HG02588 (cell line): ENCODE data around the gene LDB3.
"Not testable (repeated sequence)": the region's sequence is repeated elsewhere in the genome, so short reads cannot be mapped to it uniquely, and the experiment has no call there.

ENCODE experiments used
- ATAC-seq: cut with Tn5 transposase; IDR thresholded peaks from one replicate; pipeline ENCODE4 v1.9.1; 2021; ENCODE audit warnings: mild to moderate bottlenecking, moderate library complexity; ENCODE audit not compliant: unreplicated experiment

Gene LDB3

DNA sequence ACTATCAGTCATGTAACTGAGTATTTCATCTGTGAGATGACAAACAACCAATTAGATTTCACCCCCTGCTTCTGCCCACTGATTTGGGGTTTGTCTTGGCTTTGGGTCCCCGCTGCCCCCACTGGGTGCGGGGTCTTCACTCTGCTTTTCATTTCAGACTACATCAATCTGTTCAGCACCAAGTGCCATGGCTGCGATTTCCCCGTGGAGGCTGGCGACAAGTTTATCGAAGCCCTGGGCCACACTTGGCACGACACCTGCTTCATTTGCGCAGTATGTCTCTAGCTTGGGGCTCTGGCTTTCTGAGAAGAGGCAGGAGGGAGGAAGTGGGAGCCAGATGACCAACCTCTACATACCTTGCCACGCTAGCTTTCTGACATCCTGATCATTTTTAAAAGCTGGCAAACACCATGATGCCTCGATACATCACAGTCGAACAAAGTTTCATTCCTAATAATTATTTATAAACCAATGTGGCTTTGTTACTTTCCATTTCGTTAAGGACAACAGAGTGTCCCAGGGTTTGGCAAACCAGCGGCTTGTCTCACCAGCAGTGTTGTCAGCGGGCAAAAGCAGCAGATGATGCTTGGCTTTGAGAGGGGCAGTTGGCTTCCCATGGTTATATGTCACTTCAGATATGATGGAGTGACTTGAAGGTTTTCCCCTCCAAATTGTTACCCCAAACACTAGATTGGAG lies 57.8 kb downstream of the LDB3 start:
- no peak for ATAC-seq

DNA sequence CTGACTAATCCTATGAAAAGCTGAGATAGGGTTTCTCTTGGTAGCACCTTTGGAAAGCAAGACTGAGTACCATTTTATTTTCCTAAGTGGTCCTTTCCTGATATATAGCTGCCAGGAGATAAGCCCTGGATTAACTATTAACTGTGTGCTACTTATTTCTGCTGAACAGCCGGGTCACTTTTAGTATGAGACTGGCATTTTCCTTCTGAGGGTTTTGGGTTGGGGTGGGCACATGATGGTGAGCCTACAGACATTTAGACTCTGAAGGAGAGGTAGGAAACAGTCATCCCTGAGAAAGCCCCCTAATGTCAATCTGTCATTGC lies 58.3 kb downstream of the LDB3 start:
- no peak for ATAC-seq

DNA sequence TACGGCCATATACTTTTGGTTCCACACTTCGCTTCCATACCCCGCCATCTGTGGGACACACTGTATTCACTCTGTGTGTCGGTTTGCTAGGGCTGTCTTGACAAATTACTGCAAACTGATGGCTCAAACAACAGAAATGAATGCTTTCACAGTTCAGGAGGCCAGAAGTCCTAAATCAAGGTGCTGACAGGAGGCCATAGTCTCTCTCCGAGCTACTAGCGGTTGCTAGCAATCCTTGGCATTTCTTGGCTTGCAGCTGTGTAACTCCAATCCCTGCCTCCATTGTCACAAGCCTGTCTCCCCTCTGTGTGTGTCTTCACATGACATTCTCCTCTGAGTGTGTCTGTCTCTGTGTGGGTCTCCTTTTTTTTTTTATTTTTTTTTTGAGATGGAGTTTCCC lies 59.2 kb downstream of the LDB3 start:
- ATAC-seq = no peak

DNA sequence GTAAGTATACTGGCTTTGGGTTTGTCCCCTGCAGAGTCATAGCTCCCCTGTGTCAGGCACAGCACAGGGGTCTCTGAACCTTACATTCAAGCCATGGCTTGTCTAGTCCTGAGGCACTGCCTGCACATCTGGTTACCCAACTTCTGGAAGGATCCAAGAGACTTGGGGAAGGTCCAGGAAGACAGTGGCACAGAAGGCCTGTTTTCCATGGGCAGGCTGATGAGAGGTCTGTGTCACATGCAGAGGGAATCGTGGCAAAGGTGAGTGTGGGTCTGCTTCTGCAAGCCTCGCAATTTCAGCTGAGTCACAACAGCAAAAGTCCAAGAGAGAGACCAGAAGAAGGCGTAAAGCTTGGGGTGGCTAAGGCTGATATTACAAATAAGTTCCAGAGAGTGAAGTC lies 59.7 kb downstream of the LDB3 start:
- no peak for ATAC-seq

DNA sequence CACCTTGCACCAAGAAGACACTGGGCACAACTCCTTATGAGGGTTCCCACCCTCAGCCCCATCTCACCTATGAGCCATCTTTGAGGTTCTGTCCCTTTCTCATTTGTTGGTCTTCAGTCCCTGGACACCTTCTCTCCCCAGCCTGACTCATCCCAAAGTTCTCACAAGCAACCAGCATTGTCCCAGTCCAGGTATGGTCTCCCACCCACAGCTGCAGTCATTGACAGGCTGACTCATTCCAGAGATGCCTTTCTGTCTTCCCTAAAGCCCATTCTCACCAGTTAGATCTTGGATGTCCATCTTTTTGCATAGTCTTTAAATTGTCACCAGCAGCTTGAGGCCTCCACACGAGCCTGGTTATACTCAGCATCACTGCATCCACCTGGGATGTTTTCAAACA lies 61.4 kb downstream of the LDB3 start:
- no peak for ATAC-seq

DNA sequence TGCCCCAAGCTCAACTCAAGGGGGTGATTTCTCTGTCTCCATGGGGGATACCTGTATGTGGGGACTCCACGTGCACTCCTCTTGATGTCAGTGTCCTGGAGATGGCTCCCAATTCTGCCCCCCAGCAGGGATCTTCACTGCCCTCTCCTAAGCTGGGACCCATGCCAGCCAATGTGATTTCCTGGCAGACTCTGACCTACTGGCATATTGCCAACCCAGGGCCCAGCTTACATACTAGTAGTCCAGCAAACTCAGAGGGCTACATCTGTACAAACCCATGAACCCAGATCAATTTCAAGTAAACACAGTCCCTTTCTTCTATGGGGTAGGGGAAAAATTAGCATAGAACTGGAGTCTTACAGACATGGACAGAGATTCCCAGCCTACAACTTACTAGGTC lies 61.9 kb downstream of the LDB3 start:
- no peak for ATAC-seq

DNA sequence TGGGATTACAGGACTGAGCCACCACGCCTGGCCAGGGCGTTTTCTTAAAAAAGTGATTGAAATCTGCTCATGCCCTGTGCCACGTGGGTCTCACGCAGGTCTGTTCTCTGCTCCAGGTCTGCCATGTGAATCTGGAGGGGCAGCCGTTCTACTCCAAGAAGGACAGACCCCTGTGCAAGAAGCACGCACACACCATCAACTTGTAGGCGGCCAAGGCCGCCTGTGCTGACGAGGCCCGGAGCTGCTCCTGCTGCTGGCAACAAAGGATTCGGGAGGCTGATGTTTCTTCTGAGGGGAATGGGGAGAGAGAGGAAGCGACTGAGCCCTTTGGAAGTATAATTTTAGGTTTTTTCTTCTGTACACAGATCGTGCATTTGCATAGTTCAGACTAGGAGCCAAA lies 64.5 kb downstream of the LDB3 start:
- no peak for ATAC-seq

DNA sequence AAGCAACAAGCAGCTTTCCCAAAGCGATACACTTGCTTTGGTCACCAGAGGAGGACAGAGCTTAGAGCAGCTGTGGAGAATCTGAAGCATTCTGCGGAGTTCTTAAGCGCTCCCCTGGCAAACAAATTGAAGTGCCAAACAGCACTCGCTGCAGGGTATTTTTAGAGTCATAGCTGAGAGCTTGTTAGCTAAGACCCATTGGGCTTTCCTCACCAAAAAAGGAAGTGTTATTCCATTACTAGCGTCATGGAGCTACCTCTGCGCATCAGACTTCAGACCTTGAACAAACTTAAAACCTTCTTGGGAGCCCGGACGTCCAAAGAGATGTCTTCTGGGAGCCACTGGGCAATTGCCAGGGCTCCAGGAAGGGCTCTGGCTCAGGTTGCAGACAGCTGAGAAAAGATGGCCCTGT lies 65.0 kb downstream of the LDB3 start:
- ATAC-seq = no peak

DNA sequence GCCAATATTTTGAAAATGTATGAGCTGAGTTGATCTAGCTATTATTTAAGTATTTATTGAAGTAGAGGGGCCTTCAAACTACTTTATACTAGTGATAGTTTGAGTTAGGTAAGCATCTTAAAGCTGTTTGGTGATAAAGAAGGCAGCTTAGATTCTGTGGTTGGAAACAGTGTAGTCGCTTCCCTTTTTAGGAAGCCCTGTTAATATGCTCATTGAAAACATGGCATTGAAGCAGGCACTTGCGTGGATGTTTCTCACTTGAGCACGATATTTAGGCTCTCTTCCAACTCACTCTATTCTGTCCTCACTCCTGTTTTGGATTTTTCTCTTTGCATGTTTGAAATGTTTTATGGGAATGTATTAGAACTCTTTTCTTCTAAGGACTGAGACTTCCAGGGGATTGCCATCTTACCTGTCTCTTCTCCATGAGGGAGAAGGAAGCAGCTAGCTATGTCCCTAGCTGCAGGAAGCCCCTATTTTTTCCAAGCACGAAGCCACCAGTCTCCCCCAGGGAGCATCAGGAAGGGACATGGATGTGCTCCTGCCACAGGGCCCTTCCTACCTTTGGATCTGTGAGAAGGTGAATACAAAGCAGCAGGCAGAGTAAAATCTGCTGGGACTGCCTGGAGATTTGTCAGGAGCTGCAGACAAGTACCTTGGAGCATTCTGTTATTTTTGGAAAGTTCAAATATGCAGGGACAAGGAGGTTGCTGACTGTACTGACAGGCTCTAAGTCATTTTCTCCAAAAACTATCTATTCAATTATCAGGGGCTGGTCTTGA lies 66.1 kb downstream of the LDB3 start:
- no peak for ATAC-seq

DNA sequence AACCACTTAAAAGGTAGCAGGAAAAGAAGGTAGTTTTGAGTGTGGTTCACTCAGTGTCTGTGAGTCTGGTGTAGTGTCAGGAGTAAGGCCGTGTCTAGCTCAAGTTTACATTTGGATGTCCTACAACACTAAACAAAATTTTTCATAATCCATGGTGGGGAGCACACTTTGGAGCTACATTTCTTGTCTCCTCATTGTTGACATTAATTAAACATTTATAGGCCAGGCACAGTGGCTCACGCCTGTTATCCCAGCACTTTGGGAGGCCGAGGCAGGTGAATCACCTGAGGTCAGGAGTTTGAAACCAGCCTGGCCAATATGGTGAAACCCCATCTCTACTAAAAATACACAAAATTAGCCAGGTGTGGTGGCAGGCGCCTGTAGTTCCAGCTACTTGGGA lies 67.0 kb downstream of the LDB3 start:
- not testable (repeated sequence) for ATAC-seq

DNA sequence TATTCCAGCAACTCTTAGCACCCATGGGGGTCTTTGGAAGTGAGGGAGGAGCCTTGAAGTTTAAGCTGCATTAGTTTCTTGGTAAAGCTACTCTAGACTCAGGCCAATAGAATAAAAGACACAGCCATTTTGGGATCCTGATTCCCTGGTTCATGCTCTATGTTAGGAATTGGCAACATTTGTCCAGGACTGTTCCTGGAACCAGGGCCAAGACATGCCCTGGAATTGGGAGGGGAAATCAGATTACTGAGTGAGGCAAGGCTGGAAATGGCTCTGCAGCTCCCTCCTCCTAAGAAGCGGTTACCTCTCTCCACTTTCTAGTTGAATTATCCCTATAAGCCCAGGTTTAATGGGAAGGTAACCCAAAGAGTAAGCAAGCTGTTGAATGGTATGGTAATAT lies 73.9 kb downstream of the LDB3 start:
- ATAC-seq = no peak

DNA sequence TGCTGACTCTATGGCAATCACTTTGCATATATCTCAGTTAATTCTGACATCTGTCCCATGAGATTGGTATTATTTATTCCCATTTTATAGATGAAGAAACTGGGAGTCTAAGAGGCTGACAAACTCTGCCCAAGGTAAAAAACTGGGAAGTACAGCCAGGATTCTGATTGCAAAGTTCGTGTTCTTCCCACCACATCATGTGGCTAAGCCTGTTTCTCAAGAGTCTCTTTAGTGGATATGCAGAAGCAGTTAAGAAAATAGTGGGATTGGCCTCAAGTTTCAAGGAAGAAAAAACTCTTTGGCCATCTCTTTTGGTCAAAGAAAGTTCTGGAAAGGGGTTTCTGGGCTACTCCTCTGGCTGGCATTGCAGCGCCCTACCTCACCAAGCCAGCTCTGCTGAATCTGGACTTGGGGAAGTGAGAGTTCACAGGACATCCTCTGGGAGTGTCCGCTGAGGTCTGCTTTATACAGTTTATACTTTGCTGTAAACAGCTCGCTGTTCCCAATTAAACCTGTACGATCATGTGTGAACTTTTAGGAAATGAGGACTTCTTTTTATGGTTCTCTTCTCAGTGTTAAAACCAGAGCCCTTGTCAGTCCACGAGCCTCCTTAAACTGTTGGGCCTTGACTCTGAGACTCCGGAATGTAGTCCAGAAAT lies 75.9 kb downstream of the LDB3 start:
- no peak for ATAC-seq

DNA sequence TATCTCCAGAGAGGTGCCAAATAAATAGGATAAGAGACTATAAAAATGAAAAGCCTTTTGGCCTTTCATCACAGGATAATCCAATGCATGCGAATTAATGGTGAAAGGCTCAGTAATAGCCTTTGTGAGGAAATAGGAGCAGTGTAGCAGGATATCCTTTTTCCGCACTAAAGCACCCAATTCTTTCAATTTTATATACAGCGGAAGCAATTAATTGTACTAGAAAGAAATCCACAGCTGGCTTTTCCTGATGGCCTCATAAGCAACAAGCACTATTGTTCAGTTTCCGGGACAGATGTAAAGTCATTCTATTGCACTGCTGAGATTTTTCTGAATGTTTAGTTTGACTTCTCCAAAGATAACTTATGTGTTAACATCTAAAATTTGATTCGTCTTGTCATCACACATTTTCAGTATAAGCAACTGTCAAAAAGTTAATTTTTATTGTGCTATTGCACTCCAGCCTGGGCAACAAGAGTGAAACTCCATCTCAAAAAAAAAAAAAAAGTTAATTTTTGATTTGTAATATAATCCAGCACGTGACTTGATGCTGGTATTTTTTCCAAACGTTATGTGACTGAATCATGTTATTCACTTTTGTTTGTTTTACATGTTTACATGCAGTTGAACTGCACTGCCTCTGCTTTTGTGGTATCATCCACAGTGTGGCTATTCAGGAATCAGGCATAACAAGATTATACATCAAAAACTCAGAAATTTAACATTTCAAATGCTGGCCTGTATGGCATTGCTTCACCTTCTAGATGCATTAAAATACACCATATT lies 79.7 kb downstream of the LDB3 start:
- no peak for ATAC-seq

DNA sequence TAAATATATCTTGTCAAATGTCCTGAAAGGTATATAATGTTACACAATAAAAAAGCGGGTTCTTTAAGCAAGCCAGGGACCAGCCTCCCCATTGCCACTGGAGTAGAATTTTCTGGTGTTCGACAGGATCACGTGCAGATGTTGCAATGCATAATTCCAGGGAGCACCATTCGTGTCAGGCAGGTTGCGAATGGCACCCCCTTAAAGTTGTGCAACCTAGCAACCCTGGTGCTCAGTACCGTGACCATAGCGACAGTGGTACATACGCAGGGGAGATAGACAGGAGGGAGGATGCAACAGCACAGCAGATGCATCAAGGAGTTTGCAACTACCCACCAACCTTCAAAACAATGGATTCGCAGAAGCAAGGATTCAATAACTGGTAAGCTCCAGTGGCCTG lies 81.5 kb downstream of the LDB3 start:
- no peak for ATAC-seq

DNA sequence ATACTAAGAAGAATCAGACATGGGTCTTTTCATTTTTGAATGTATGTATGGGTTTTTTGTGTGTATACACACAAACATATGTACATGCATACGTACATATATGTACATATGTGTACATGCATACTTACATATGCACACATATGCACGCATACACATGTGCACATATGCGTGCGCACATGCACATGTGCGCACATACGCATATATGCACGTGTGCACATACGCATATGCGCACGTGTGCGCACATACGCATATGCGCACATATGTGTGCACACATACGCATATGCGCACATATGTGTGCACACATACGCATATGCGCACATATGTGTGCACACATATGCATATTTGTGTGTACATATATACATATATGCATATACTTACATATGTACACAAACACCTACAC lies 83.2 kb downstream of the LDB3 start:
- no peak for ATAC-seq

DNA sequence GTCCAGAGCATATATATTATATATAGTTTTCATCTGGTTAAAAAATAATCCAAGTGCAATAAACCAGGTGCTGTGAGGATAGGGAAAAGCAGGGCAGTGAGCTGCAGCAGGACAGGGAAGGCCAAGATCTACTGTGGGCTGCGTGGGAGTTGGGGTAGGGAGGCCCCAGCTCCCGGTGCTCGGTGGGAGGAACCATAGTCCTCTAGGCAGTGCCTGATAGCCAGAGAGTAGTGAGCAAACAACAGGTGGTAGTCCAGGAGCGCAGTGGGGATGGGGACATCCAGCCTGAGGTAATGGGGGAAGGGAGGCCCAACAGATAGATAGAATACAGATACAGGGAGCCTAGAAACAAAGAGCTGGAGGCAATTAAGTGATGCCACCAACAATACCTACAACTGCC lies 84.0 kb downstream of the LDB3 start:
- no peak for ATAC-seq

DNA sequence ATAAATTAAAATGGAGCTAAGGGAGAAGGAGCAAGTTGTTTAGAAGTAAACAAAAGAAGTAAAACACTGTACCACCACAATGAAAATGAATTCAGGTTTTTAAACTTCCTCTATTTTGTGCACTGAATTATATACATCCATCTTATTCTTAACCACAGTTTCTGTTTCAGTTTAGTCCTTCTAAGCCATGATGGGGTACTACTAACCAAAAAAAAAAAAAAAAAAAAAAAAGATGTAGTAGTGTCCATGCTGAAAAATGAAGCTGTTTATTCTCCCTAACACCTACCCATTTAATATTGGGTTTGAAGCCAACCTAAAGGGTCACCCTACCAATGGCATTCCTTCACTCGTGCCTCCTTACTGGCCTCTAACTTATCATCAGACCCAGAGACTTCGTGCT lies 84.7 kb downstream of the LDB3 start:
- no peak for ATAC-seq

DNA sequence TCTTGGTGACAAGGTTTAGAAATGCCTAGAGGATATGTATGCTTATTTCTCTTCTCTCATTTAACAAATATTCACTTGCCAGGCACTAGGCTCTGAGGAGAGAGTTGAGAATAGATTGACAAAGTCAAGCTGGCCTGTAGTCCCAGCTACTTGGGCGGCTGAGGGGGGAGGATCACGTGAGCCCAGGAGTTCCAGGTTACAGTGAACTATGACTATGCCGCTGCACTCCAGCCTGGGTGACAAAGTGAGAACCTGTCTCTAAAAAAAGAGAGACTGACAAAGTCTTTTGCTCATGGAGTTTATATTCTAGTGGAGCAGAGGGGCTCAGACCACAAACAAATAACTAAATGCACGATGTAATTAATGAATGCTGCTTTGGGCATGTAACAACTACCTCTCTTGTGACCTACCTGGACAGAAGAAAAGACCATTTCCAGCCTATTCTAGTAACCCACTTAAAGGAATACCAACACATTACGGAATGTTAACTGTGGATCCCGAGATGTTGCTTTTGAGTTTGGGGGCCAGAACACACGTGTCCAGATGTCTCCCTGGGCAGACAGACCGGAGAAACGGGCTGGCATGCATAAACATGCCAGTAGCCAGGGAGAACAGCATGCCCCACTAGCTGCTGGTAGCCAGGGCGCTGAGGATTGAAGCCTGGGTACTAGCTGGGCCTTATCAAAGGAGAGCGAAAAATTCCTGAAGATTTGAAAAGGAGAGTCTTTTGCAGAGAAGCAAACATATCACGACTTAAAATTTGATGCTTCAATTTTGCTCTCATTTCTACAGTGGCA lies 85.5 kb downstream of the LDB3 start:
- no peak for ATAC-seq

DNA sequence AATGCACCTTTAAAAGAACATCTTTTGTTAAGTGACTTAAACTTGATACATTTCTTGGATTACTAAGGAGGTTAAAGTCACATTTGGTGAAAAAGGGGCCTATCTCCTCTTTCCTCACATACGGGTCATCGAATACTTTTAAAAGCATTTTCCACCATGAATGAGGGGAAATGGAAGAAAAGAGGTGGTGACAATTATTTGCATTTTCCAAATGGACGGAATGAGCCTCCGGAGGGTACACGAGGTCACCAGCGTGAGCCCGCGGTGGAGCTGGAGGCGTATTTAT lies 87.1 kb downstream of the LDB3 start:
- no peak for ATAC-seq

DNA sequence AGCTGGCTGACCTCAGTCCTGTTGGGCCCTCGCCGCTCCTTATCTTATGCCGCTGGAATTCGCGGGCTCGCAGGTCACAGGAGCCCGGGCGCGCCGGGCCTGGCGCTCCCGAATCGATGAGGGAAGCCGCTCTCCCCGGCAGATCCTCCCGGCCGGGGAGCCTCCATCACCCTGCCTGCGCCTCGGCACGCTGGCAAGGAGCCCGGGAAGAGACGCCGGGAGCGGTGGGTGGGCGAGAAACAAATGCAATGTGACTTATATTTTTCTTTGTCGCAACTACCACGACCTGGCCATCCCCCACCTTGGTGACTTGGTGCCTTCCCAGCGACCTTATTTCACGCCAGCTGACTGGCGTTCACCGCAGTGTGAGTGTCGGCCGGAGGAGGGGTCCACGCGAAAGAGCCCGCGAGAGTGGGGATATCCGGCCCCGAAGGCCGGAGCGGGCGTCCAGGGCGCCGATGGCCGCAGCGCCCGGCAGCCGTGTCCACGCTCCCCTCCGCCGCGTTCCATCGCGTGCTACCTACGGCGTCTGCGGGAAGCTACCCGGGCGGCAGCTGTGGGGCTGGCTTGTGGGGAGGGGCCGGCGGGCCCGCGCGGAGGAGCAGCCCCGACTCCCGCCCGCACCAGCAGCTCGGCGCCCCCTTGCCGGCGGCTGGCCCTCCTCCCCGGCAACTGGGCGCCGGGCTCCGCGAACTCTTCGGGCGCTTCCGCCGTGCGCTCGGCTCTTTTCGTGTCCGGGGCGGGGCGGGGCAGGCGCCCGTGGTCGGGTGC lies 87.6 kb downstream of the LDB3 start:
- ATAC-seq = peak; percentile 85
